AG08395 (cell line): ENCODE data around the gene TUBGCP3.

Experiments
- DNase-seq: peaks from one replicate; pipeline ENCODE4 v3.0.0; 2012; ENCODE audit warnings: mixed read lengths, low spot score

TUBGCP3 gene

DNA sequence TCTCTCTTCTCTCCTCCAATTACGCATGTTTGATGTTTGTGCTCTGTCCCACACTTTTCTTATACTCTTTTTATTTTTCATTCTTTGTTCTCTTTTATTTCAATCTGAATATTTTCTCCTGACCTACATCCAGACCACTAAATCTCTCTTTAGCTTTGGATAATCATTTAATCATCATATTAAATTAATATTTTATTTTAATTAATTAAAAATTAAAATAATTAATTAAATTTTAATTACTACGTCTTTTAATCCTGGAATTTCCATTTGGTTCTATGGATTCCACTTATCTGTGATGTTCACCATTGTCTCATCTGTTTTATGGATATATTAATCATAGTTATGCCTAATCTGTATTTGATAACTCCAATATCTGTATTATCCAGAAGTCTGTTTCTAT, 149.4 kb downstream of the TUBGCP3 start:
- no peak for DNase-seq

DNA sequence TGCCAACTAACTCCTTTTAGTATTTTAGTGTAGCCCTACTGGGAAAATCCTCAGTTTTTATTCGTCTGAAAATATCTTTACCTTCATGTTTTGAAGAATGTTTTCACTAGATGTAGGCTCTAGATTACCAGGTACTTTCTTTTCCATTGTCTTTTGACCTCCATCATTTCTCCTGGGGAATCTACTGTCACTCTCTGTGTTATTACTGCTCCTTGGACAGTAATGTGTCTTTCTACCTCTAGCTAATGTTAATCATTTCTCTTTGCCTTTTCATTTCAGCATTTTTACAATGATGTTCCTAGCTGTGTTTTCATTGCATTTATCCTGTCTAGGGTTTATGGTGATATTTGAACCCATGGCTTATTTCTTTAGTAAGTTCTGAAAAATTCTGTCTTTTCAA, 149.9 kb downstream of the TUBGCP3 start:
- no peak for DNase-seq

DNA sequence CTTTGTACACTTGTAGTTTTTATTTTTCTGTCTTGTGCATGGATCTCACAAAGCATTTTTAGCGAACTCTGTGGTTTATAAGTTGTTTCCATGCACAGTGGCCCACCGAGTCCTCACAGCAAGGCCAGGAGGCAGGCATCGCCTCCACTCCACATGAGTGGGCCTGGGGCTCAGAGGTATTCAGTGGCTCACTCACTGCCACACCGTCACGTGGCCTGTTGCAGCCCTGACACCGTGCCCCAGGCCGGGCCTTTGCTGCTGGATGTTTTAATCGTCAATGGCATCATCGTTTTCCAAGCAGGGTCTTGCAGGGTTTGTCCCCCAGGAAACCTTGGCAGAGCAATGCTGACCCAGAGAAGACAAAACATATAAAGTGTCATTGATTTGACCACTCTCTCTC, 152.0 kb downstream of the TUBGCP3 start:
- no peak for DNase-seq
